ENCODE results near the gene OR4Q3.
"Not testable (repeated sequence)": the region's sequence is repeated elsewhere in the genome, so short reads cannot be mapped to it uniquely, and the experiment has no call there.

Gene OR4Q3

GRCh38 chr14:19743256-19743655 is at the start of gene OR4Q3:
TSS of gene OR4Q3 (plus strand) at chr14:19743571.
- no peak for DNase-seq

DNA sequence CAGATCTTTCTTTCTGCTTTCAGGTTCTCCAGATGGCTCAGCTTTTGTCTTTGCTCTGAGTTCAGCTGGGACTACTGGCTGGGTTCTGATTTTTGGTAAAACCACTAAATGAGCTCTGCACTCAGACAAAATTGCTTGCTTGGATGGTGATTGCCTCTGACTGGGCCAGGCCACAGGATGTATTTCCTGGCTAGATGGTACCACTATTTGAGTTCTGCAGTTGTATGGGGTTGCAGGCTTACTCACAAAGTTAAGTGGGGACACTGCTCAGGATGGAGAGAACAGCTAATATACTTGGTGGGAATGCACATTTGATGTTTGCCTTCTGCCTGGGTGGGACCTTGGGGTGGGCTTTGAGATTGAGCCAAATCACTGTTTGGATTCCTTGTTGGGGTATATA is 14.0 kb upstream of the OR4Q3 start:
- no peak for DNase-seq

- DNase-seq = no peak
Measured at GRCh38 chr14:19729763-19730162, 13.6 kb upstream of the OR4Q3 start.

- not testable (repeated sequence) for DNase-seq
Measured at GRCh38 chr14:19733893-19734292, 9.5 kb upstream of the OR4Q3 start.

- DNase-seq = not testable (repeated sequence)
Measured at GRCh38 chr14:19752316-19752715, 8.9 kb downstream of the OR4Q3 start.

- DNase-seq = no peak
Measured at GRCh38 chr14:19754172-19754571, 10.8 kb downstream of the OR4Q3 start.

- not testable (repeated sequence) for DNase-seq
Measured at GRCh38 chr14:19771491-19771890, 28.1 kb downstream of the OR4Q3 start.

- no peak for DNase-seq
Measured at GRCh38 chr14:19771895-19772430, 28.6 kb downstream of the OR4Q3 start.

DNA sequence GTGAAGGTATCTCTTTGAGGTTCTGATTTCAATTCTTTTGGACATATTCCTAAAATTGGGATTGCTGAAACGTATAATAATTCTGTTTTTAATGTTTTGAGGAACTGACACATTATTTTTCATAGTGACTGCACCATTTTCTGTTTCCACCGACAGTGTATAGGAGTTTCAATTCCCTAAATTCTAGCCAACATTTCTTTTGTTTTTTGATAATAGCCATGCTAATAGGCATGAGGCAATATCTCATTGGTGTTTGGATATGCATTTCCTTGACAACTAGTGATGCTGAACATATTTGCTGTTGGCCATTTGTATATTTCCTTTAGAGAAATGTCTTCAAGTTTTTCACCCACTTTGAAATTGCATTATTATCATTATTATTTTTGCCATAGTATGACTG is 29.1 kb downstream of the OR4Q3 start:
- DNase-seq = not testable (repeated sequence)

GRCh38 chr14:19773204-19773603 is 29.8 kb downstream of the OR4Q3 start, which contains the start of gene OR4M1:
TSS of gene OR4M1 (plus strand) at chr14:19773504. CDS start at chr14:19780323, 6,819 bp downstream.
- not testable (repeated sequence) for DNase-seq

DNA sequence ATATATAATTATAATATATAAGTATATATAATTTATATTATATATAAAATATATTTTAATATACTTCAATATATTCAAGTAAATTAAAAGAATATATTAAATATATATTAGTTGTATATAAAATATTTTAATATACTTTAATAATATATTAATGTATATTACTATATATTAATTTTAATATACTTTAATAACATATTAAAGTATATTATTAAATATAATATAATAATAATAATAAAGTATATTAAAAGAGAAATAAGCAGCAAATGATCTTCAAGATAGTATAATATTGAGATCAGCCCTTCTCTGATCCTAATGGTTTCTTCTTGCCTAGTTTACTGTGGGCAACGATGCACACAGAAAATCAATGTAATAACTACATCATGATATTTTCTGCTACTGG is 32.2 kb downstream of the OR4Q3 start:
- no peak for DNase-seq

DNA sequence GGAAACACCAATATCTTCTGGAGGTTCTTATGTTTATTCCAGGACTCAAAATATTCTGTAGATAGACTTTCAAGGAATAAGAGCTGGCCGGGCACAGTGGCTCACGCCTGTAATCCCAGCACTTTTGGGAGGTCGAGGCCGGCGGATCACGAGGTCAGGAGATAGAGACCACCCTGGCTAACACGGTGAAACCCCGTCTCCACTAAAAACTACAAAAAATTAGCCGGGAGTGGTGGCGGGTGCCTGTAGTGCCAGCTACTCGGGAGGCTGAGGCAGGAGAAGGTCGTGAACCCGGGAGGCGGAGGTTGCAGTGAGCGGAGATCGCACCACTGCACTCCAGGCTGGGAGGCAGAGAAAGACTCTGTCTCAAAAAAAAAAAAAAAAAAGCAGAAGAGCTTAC is 42.5 kb downstream of the OR4Q3 start:
- not testable (repeated sequence) for DNase-seq

- DNase-seq = not testable (repeated sequence)
Measured at GRCh38 chr14:19787318-19787717, 43.9 kb downstream of the OR4Q3 start.

DNA sequence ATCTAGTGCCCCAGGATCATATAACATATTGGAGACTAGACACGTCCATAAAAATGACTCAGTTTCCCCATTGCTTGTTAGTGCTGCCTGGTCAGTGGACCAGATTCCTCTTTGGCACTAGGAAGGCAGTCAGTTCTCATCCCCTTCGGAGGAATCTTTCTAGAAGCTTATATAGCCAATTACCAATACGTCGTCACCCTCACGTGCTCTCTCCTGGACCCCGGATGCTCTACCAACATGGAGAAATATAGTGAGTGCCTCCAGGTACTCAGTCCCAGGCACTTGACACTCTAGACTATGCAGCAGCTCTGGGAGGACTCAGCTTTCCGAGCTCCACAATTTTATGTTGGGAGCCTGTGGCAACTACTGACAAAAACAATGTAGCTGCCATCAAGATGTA is 44.8 kb downstream of the OR4Q3 start:
- not testable (repeated sequence) for DNase-seq

- not testable (repeated sequence) for DNase-seq
Measured at GRCh38 chr14:19796520-19797108, 53.2 kb downstream of the OR4Q3 start.
